ENCODE results near the gene PCBP1. TPM values are rescaled to one million over a fixed set of nuclear protein-coding genes. Genes with fewer than 3 reads are reported as not detected.
A peak's percentile ranks its signal among the peaks of the same experiment; 100 is the strongest.
"Not testable (repeated sequence)": the region's sequence is repeated elsewhere in the genome, so short reads cannot be mapped to it uniquely, and the experiment has no call there.

PCBP1 gene
- total RNA-seq, 2 donors from 2014 or later, result 385 to 468 TPM

- H3K4me1 Mint-ChIP-seq, result peaks cover 28% of the 10 kb centered on the region
- no peak for ATAC-seq (replicated peaks)
Measured at GRCh38 chr2:70088598-70089219, 1.4 kb downstream of the PCBP1 start.

GRCh38 chr2:70089220-70089982, 2.1 kb downstream of the PCBP1 start:
- peaks cover 24% of the 10 kb centered on the region for H3K4me1 Mint-ChIP-seq
- peaks cover 4% of the 10 kb centered on the region for H3K9me3 Mint-ChIP-seq
- peak overlapping the region; percentile 73 for H3K4me3 Mint-ChIP-seq
- peak overlapping the region; percentile 100 for H3K27ac Mint-ChIP-seq
- ATAC-seq (replicated peaks), result no peak
- H3K27me3 Mint-ChIP-seq, result no peaks in the 10 kb centered on the region
- H3K36me3 Mint-ChIP-seq (ENCODE audit: low read depth), result peaks cover 63% of the 10 kb centered on the region

More at GRCh38 chr2:70088598-70089219, 1.4 kb downstream of the PCBP1 start:
- H3K27me3 Mint-ChIP-seq, result no peaks in the 10 kb centered on the region
- H3K27ac Mint-ChIP-seq, result peak overlapping the region; percentile 100
- peaks cover 4% of the 10 kb centered on the region for H3K9me3 Mint-ChIP-seq
- H3K36me3 Mint-ChIP-seq (ENCODE audit: low read depth), result peaks cover 70% of the 10 kb centered on the region
- peak overlapping the region; percentile 73 for H3K4me3 Mint-ChIP-seq

GRCh38 chr2:70089983-70090525, 2.8 kb downstream of the PCBP1 start:
- H3K36me3 Mint-ChIP-seq (ENCODE audit: low read depth), result peaks cover 60% of the 10 kb centered on the region
- no peaks in the 10 kb centered on the region for H3K27me3 Mint-ChIP-seq
- H3K4me1 Mint-ChIP-seq, result peaks cover 31% of the 10 kb centered on the region
- H3K4me3 Mint-ChIP-seq, result peak overlapping the region; percentile 73
- H3K27ac Mint-ChIP-seq, result peak overlapping the region; percentile 100
- H3K9me3 Mint-ChIP-seq, result peaks cover 4% of the 10 kb centered on the region
- no peak for ATAC-seq (replicated peaks)

DNA sequence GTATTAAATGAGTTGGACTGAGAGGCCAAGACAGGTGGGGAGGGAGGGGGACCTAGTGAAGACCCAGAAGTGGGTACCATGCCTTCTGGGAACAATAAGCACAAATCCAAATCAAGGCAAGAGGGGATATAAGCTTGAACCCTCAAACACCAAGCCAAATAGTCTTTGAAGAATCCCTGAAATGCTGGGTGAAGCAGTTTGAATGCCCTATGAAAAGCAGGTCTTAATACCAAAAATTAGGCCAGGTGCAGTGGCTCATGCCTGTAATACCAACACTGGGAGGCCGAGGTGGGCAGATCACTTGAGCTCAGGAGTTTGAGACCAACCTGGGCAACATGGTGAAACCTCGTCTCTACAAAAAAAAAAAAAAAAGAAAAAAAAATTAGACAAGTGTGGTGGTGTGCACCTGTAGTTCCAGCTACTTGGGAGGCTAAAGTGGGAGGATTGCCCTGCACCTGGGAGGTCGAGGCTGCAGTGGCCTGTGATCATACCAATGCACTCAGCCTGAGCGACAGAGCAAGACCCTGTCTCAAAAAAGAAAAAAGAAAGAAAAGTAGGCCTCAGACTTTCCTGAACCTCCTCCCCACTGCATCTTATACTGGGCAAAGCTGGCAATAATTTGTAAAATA, 3.5 kb downstream of the PCBP1 start:
- no peak for ATAC-seq (replicated peaks)
- H3K36me3 Mint-ChIP-seq (ENCODE audit: low read depth), result peaks cover 53% of the 10 kb centered on the region
- no peaks in the 10 kb centered on the region for H3K27me3 Mint-ChIP-seq
- H3K4me1 Mint-ChIP-seq, result peaks cover 38% of the 10 kb centered on the region
- H3K9me3 Mint-ChIP-seq, result peaks cover 4% of the 10 kb centered on the region
- peak overlapping the region; percentile 73 for H3K4me3 Mint-ChIP-seq
- H3K27ac Mint-ChIP-seq, result peak overlapping the region; percentile 100

- Mint-ChIP-seq H3K4me1 (peaks cover 39% of the 10 kb centered on the region), H3K27ac (peak overlapping the region; percentile 29), H3K9me3 (peaks cover 4% of the 10 kb centered on the region), H3K27me3 (no peaks in the 10 kb centered on the region), H3K36me3 (ENCODE audit: low read depth) (peaks cover 48% of the 10 kb centered on the region), H3K4me3 (peak overlapping the region; percentile 73)
- no peak for ATAC-seq (replicated peaks)
Measured at GRCh38 chr2:70091364-70091763, 4.1 kb downstream of the PCBP1 start.

- no peak for ATAC-seq (replicated peaks)
- Mint-ChIP-seq H3K4me3 (peak overlapping the region; percentile 73), H3K27ac (peak overlapping the region; percentile 29), H3K9me3 (peaks cover 4% of the 10 kb centered on the region), H3K4me1 (peaks cover 39% of the 10 kb centered on the region), H3K27me3 (no peaks in the 10 kb centered on the region), H3K36me3 (ENCODE audit: low read depth) (peaks cover 44% of the 10 kb centered on the region)
Measured at GRCh38 chr2:70091816-70092215, 4.5 kb downstream of the PCBP1 start.

- Mint-ChIP-seq H3K4me1 (peaks cover 39% of the 10 kb centered on the region), H3K36me3 (ENCODE audit: low read depth) (peaks cover 35% of the 10 kb centered on the region)
- ATAC-seq (replicated peaks), result not testable (repeated sequence)
Measured at GRCh38 chr2:70092576-70093243, 5.4 kb downstream of the PCBP1 start.

DNA sequence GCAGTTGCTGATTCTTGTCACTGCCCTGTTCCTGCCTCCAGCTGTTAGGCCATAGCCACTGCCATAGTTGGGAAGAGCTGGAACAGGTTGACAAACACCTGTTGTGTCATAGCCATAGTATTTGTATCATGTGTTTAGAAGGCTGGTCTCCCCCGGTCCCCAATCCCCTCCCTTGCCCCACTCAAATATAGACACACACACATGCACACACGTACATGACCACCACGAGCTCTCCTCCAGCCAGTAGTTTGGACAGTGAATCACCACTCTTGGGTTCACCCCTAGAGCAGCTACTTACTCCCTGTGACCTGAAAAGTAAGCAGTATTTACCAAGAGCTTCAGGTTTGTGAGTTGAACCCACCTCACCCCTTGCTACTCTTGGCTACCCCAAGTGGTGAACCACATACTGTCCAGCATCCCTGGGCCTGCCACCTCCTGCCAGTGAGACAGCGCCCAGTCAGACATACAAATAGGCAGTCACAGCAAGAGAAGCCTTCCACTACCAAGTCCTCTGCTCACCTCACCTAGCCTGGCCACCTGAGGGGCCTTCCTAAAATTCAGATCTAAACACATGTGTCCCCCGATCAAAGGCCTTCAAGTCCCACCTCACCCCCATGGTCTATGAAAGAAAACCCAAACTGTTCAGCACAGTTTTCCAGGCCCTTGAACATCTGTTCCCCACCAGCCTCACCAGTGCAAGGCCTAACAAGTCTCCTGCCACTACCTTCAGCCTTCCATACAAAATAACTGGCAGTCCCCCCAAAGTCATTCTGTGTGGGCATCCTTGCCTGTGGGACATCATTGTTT, 7.1 kb downstream of the PCBP1 start:
- Mint-ChIP-seq H3K9me3 (peaks cover 4% of the 10 kb centered on the region), H3K27ac (peak overlapping the region; percentile 95), H3K36me3 (ENCODE audit: low read depth) (peaks cover 18% of the 10 kb centered on the region), H3K4me1 (peaks cover 39% of the 10 kb centered on the region), H3K4me3 (peak overlapping the region; percentile 91), H3K27me3 (no peaks in the 10 kb centered on the region)
- ATAC-seq (replicated peaks), result peak; percentile 57

More at GRCh38 chr2:70092576-70093243, 5.4 kb downstream of the PCBP1 start:
- Mint-ChIP-seq H3K27ac (peak overlapping the region; percentile 28), H3K4me3 (peak overlapping the region; percentile 91)
- H3K9me3 Mint-ChIP-seq, H3K27me3 Mint-ChIP-seq: not testable (repeated sequence)

- peaks cover 35% of the 10 kb centered on the region for H3K4me1 Mint-ChIP-seq
- peak; percentile 78 for ATAC-seq (replicated peaks)
Measured at GRCh38 chr2:70094978-70095719, 7.9 kb downstream of the PCBP1 start.

GRCh38 chr2:70095720-70096670, 8.7 kb downstream of the PCBP1 start:
- Mint-ChIP-seq H3K4me1 (peaks cover 29% of the 10 kb centered on the region), H3K36me3 (ENCODE audit: low read depth) (peaks cover 4% of the 10 kb centered on the region), H3K27ac (peak overlapping the region; percentile 95), H3K4me3 (peak overlapping the region; percentile 91), H3K9me3 (no peaks in the 10 kb centered on the region), H3K27me3 (no peaks in the 10 kb centered on the region)
- ATAC-seq (replicated peaks), result no peak

More at GRCh38 chr2:70094978-70095719, 7.9 kb downstream of the PCBP1 start:
- peak overlapping the region; percentile 95 for H3K27ac Mint-ChIP-seq
- H3K9me3 Mint-ChIP-seq, result peaks cover 4% of the 10 kb centered on the region
- peak overlapping the region; percentile 91 for H3K4me3 Mint-ChIP-seq
- no peaks in the 10 kb centered on the region for H3K27me3 Mint-ChIP-seq
- H3K36me3 Mint-ChIP-seq (ENCODE audit: low read depth), result peaks cover 10% of the 10 kb centered on the region

DNA sequence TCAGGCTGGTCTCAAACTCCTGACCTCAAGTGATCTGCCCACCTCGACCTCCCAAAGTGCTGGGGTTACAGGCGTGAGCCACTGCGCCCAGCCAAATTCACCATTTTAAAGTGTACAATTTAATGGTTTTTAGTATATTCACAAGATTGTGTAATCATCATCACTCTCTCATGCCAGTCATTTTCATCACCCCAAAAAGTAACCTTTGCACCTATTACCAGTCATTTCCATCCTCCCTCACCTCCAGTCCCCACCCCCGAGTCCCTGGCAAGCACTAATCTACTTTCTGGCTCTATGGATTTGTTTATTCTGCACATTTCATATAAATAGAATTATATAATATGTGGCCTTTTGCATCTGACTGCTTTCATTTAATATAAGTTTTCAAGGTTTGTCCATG, 10.8 kb downstream of the PCBP1 start:
- no peaks in the 10 kb centered on the region for H3K9me3 Mint-ChIP-seq
- ATAC-seq (replicated peaks), result peak; percentile 28
- H3K27ac Mint-ChIP-seq, result no peak overlapping the region
- no peak overlapping the region for H3K4me3 Mint-ChIP-seq
- H3K27me3 Mint-ChIP-seq, result no peaks in the 10 kb centered on the region
- H3K36me3 Mint-ChIP-seq (ENCODE audit: low read depth), result peaks cover 4% of the 10 kb centered on the region
- H3K4me1 Mint-ChIP-seq, result peaks cover 20% of the 10 kb centered on the region

DNA sequence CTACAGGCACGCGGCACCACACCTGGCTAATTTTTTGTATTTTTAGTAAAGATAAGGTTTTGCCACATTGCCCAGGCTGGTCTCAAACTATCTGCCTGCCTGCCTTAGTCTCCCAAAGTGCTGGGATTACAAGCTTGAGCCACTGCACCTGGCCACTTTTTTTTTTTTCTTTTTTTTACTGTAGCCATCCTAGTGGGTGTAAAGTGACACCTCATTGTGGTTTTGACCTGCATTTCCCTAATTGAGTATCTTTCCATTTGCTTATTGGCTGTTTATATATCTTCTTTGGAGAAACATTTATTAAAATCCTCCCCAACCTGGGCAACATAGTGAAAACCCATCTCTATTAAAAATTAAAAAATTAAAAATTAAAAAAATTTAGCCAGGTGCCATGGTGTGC, 12.0 kb downstream of the PCBP1 start:
- no peaks in the 10 kb centered on the region for H3K27me3 Mint-ChIP-seq
- H3K4me3 Mint-ChIP-seq, result peak overlapping the region; percentile 12
- H3K9me3 Mint-ChIP-seq, result no peaks in the 10 kb centered on the region
- peaks cover 4% of the 10 kb centered on the region for H3K36me3 Mint-ChIP-seq (ENCODE audit: low read depth)
- peak overlapping the region; percentile 63 for H3K27ac Mint-ChIP-seq
- no peak for ATAC-seq (replicated peaks)
- peaks cover 20% of the 10 kb centered on the region for H3K4me1 Mint-ChIP-seq

Data from activated T-helper 17 cell treated with anti-CD3 and anti-CD28 coated beads, Interleukin-2, amount 50 U/mL, for 72 hours (primary cell).